Measurements from ENCODE around the gene PRKAB1.
"Not testable (repeated sequence)": the region's sequence is repeated elsewhere in the genome, so short reads cannot be mapped to it uniquely, and the experiment has no call there.

Gene PRKAB1

DNA sequence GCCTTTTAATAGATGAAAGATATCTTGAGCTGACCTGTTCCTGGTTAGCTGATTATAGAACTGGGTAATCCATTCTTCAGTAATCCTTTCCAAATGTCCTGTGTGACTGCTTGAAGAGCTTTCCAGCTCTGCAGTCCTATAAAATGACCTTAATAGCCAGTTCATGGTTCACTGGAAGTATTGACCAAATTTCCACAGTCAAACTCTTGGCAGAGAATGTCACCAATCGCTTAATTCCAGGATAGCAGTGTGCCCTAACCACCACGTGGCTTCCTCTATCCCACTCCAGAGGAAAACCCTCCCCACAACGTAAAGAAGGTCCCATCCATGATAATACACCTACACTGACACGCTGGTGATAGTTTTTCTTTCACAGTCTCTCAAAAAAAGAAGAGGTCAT lies 17.4 kb downstream of the PRKAB1 start:
- no peak for DNase-seq (ENCODE audit: low spot score)

DNA sequence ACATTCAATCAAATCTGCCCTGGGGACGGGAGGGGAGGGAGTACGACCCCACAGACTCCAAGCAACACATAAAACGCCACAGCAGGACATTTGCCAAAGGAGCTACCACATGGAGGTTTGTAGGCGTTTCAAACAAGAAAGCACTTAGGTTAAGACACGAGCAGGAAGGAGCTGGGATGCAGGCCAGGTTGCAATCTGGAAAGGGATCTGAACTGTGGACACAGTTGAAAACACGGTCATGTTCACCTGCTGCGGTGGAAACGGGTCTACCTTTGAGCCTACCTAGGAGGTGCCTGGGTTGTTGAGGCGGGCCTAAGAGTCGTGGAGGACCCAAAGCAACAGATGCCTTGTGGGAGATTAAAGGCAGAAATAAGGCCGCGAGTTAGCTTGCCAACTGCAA lies 18.4 kb downstream of the PRKAB1 start:
- DNase-seq (ENCODE audit: low spot score): no peak

- no peak for DNase-seq (ENCODE audit: low spot score)
Observed at GRCh38 chr12:119686776-119687175, 18.8 kb downstream of the PRKAB1 start.

DNA sequence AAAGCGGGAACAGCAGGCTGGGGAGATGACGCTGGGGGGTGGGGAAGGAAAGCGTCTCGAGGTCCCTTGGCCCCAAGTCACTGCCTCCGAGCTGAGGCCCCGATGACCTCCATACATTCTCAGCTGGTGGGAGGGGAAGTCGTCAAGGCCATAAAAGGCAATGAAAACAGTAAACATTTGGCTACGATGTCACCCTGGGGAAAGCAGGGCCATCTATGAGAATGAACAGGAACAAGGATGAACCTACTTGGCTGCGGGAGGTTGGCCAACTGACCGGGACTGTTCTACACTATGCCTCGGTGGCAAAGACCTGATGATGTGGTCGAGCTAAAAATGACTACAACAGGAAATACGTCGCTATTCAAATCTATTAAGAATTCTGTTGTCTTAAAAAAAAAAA lies 19.5 kb downstream of the PRKAB1 start:
- no peak for DNase-seq (ENCODE audit: low spot score)

- DNase-seq (ENCODE audit: low spot score): no peak
Observed at GRCh38 chr12:119687879-119688278, 19.9 kb downstream of the PRKAB1 start.

DNA sequence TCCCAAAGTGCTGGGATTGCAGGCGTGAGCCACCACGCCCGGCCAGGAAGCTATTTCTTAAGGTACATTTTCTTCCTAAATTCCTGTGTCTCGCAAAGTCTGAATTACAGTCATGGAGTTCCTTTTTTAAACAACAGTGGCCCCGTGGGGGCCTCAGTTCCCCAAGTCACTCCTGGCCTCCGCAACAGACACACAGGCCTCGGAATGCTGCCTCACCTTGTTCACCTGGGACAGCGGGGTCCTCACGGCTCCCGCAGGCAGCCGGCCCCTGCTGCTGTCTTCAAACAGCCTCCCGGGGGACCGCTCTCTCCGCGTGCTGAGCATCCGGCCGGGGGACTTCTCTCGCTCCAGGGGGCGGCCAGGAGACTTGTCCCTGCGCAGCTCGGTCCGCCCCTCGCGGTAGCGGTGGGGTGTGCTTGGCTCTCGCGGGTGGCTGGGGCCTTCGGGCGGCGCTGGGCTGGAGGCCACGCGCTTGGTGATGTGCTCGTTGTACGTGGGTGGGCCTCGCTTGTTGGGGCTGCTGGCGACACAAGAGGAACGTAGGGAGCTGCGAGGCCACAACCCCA lies 22.1 kb downstream of the PRKAB1 start:
- DNase-seq (ENCODE audit: low spot score): no peak

DNA sequence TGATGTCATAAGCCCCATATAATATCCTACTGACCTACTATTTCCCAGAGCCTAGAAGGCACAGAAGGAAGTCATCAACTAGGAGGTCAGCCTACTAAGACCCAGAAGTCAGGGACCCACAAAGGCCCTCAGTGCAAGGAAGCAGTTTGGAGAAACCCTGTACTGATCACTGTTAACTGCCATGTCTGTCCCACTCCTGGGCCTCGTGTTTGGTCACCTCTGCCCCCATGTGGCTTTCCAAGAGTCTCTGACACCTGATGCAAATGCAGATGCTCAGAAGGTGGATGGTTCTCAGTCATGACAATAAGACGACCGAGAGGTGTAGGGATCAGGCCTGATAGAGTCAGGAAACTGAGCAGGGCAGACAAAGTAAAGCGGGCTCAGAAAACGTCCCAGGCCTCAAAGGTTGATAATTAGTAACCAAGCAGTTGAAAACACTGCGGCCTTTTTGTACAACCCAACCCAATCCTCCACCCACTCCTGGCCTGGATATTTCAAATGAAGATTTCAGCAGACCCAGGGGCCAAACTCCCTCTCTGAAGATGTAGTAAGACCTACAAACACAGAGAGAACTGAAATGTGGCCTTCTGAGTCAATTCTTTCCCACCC lies 23.4 kb downstream of the PRKAB1 start:
- DNase-seq (ENCODE audit: low spot score): no peak

GRCh38 chr12:119692410-119692809 lies 24.5 kb downstream of the PRKAB1 start:
- no peak for DNase-seq (ENCODE audit: low spot score)

GRCh38 chr12:119692997-119693396 lies 25.1 kb downstream of the PRKAB1 start:
- DNase-seq (ENCODE audit: low spot score): no peak

DNA sequence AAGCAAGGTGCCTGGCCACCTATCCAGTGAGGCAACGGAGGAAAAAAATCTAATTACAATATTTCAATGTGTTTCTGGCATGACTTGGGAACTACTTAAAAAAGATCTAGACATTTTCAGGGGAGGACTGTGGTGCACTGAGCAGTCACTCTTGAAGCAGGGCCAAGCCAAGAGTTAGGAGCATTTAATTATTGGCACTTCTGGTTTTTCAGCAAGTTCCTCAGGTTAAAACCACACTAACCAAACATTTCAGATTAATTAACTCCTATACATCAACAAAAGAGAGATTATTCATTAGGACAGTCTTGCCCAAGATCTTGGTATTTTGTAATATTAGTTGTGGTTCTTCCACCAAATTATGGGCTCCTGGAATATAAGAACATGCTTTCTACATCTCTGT lies 25.6 kb downstream of the PRKAB1 start:
- DNase-seq (ENCODE audit: low spot score): no peak

GRCh38 chr12:119694111-119694510 lies 26.2 kb downstream of the PRKAB1 start:
- DNase-seq (ENCODE audit: low spot score): no peak

DNA sequence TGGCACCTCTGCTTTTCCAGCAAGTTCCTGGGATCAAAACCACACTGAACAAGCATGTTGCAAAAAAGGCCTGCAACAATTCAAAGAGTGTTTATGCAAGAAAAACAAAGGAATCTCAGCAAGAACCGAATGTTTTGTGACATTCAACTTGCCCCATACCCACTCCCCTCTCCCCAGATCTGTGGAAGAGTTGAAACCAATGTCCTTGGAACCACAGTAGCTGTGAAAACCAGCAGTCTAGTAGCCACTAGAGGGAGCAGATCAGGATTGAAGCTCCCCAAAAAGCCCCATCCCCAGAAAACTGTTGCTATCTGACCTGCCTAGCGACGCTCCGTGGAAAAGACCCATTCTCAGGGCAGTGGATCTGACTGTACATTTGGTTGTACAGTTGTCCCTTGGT lies 27.1 kb downstream of the PRKAB1 start:
- no peak for DNase-seq (ENCODE audit: low spot score)

GRCh38 chr12:119696943-119697342 lies 29.0 kb downstream of the PRKAB1 start:
- DNase-seq (ENCODE audit: low spot score): no peak

GRCh38 chr12:119699199-119699760 lies 31.3 kb downstream of the PRKAB1 start:
- no peak for DNase-seq (ENCODE audit: low spot score)

DNA sequence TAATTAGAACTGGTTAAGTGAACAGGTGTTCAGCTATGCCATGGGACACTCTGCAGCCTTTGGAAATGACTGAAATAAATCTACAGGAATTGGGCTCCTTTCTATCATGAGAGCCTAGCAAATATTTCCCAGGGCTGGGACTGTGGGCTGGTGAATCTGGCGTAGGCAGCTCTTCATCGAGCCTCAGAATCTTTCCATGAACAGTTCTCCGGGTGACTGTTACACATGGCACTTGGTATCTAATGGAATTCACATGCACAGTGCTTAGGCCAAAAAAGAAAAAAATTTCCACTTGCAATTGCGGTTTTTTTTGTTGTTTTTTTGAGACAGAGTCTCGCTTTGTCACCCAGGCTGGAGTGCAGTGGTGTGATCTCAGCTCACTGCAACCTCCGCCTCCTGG lies 32.1 kb downstream of the PRKAB1 start:
- DNase-seq (ENCODE audit: low spot score): no peak

GRCh38 chr12:119704065-119704747 lies 36.3 kb downstream of the PRKAB1 start:
- DNase-seq (ENCODE audit: low spot score): no peak

GRCh38 chr12:119705182-119705581 lies 37.2 kb downstream of the PRKAB1 start:
- DNase-seq (ENCODE audit: low spot score): no peak

DNA sequence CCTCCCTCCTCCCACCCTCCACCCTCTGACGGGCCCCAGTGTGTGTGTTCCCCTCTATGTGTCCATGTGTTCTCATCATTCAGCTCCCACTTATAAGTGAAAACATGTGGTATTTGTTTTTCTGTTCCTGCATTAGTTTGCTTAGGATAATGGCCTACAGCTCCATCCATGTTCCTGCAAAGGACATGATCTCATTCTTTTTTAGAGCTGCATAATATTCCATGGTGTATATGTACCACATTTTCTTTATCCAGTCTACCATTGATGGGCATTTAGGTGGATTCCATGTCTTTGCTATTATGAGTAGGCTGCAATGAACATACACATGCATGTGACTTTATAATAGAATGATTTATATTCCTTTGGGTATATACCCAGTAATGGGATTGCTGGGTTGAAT lies 38.5 kb downstream of the PRKAB1 start:
- not testable (repeated sequence) for DNase-seq (ENCODE audit: low spot score)

- no peak for DNase-seq (ENCODE audit: low spot score)
Observed at GRCh38 chr12:119710374-119710964, 42.5 kb downstream of the PRKAB1 start.

- no peak for DNase-seq (ENCODE audit: low spot score)
Observed at GRCh38 chr12:119710965-119711551, 43.1 kb downstream of the PRKAB1 start.

DNA sequence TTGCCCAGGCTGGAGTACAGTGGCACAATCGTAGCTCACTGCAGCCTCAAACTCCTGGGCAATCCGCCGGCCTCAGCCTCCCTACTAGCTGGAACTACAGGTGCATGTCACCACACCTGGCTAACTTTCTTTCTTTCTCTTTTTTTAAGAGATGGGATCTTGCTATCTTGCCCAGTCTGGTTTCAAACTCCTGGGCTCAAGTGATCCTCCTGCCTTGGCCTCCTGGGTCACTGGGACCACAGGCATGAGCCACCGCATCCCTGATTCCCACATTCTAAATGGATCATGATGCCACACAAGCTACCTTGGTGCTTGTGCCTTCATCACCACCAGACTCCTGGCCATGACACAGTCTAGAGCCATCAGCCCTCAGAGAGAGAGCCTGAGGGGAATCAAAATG lies 43.8 kb downstream of the PRKAB1 start:
- no peak for DNase-seq (ENCODE audit: low spot score)

DNA sequence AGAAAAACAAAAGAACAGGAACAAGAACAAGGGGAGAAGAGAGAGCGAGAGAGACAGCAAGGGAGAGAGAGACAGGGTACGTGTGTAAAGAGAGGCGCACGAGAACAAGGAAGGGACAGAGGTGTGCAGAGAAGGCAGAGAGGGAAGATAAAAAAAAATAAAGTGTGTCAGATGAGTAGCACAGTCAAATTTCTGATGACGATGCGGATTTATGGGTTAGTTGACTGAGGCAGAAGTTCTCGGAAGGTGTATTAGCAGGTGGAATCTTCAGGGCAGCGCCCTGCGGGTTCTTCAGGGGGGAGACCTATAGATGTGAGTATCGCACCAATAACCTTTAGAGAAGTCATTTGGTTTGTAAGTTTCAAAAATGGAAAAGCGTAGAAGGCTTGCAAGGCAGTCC lies 44.8 kb downstream of the PRKAB1 start:
- DNase-seq (ENCODE audit: low spot score): no peak
